GM21390 (cell line): ENCODE results near the gene MSMP.

Experiments used
- ATAC-seq: cut with Tn5 transposase; IDR thresholded peaks from one replicate; pipeline ENCODE4 v1.9.1; 2021; ENCODE audit not compliant: unreplicated experiment

Gene MSMP, protein sequence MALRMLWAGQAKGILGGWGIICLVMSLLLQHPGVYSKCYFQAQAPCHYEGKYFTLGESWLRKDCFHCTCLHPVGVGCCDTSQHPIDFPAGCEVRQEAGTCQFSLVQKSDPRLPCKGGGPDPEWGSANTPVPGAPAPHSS

DNA sequence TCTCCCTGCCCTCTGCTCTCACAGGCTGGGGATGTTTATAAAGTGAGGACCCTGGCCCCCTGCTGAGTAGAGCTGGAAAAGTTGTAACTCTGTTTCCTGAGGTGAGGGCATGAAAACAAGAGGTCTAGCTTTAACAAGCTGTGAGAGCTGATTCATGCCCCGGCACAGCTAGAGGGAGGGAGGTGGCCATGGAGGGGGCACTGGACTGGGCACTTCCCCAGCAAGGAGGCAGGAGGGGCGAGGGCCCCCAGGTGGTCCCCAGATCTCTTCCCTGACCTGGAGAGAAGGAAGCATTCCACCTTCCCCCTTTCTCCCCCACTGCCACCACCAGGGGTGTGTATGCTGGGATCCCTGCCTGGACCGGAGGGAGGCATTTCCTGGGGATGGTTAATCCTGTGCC lies at the start of gene MSMP:
Gene MSMP (minus strand): TSS at position 13 of the 400 bp plus-strand sequence. CDS start 147 bp downstream, outside the sequence.
- ATAC-seq: no peak

DNA sequence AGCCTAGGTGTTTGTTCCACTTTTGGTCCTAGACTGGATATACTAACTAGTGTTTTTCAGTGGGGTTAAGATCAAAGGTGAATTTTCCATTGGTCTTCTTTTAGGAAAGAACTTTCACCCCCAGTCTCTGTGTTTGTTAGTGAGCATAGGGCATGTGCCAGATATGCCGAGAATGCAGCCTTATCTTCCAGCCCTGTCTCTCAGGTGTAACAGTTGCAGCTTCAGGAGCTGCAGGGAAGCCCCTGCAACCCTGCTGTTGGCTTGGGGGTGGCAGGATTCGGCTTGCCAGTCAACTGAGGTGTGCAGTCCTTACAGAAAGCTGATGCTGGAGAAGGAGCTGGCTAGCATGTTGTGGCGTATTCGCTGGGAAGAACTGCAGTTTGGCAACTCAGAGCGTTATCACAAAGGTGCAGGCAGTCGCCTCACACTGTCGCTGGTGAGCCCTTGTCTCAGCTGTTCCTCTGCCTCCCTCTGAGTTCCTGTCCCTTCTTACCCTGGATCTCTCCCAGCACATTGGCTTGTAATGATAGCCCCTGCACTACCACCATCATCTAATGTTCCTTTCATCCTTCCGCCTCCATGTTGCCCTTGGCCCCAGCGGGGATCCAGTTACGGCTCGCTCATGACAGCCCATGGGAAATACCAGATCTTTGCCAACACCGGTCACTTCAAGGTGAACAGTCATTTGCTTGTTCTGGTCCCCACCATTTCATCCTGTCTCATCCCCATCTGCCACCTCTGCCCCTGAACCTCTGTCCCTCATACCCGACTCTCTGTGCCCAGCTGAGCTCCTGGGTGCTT lies 47.5 kb upstream of the MSMP start:
- ATAC-seq: no peak

DNA sequence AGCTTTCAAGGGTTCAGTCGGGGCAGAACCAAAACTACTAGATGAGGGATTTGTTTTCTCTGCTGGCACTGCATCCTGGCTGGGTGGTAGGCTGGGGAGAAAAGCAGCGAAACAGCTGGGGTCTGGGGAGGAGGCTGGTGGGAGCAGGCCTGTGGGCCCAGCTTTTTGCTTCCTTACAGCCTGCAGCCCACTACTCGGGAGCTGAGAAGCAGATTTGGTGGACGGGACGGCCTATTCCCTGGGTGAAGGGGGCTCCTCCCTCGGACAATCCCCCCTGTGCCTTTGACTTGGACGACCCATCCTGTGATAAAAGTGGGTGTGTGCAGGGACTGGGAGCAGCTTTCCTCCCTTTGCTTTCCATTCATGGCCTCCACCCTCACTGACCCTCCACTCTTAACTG lies 46.5 kb upstream of the MSMP start:
- ATAC-seq: no peak

DNA sequence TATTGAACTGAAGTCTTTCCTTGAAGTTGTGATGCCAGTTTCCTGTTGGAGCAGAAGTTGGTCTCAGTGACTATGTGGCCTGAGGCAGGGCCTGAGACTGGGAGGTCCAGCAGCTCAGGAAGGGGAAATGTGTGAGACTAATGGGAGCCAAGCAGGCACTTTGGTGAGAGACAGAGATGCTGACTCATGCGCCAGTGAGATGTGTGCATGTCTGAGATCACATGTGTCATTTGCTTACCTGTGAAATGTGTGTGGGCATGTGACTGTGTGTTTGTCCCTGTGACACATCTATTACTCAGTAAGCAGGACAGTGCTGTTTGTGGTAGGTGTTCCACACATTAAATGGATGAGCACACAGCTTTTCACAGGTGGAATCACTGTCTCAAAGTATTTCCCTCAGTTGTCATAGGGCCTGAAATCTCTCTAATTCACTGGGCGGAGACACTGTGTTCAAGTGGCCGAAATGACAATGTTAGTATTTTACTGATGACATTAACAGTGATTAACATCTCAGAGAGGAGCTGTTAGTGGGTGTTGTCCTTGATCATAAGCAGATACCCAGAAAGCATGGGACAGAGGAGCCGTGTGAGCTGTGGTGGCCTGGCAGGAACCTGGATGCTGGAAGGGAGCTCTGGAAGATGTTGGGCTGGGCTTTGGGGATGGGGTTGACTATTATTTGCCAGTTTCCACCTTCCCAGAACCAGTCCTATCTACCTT lies 44.7 kb upstream of the MSMP start:
- no peak for ATAC-seq

DNA sequence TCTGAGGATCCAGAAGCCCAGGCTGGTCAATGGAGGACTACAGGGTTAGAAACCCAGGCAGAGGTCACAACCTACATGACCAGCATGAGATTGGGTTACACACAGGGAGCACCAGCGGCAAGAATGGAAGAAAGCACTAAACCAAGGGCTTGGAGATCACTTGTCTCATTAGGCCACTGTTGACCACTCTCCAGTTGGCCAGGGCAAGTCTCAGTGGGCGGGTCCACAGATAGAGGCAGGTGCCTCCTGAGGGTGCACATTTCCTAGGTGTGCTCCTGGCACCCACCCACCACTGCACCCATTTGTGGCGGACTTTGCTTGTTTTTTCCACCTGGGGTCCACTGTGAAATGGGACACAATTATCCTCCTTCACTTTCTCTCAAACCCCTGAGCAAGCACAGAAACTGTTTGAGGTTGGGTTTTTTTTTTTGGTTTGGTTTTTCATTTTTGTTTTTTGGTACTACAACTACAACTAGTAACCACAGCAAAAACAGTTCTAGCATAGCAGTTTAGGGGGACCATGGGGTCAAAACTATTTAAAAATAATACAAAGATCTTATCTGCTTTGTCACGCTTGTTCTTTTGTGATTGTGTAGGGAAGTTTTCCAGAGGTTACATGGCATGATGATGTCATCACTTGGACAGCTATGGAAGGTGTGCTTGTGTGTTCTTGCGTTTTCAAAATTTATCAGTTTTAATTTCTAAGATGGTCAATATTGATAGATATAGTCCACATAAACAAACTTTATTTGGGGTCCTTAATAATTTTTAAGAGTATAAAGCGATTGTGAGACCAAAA lies 43.4 kb upstream of the MSMP start:
- no peak for ATAC-seq

DNA sequence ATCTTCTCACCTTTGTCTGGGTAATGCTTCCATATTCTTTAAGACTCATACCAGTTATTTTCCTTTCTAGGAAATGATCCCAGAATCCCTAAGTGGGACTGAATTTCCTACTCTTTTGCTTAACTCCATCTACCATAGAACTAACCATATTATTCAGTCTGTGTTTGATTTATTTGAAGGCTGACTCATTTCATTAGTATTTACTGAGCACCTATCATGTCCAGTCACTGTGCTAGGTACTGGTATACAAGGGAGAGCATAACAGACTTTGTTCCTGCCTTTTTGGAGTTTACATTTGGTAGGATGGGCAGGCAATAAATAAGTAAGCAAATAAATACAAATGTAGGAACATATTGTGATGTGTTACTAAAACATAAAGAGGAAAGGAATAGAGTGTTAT lies 41.6 kb upstream of the MSMP start:
- ATAC-seq: no peak

DNA sequence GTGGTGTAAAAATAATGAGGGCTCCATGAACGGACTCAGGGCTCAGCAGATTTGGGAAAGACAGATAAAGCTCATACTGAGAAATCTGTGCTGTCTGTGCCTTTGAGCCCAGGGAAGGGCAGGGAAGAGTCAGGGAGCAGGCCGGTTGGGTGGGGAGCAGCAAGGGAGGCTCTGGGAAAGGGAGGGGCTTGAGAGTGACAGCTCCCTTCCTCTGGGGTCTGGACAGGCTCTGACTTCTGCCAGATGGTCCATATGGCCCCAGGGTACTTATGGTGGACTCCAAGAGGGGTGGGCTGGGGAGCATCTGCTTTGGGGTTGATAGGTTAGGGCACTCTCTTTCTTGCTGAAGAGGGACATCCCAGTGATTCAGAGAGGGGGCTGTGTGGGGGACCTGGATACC lies 39.4 kb upstream of the MSMP start:
- ATAC-seq: no peak

DNA sequence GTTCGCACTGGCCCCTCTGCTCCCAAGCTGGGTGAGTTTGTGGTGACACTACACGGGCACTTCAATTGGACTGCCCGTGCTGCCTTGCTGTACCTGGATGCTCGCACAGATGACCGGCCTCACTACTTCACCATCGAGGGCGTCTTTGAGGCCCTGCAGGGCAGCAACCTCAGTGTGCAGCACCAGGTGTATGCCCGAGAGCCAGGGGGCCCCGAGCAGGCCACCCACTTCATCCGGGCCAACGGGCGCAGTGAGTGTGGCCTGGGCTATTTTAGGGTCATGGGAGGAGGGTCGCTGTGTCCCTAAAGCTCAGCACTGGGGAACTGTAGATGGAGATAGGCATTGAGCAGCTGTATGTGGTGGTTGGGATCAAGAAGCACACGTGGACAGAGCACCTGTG lies 38.8 kb upstream of the MSMP start:
- no peak for ATAC-seq

DNA sequence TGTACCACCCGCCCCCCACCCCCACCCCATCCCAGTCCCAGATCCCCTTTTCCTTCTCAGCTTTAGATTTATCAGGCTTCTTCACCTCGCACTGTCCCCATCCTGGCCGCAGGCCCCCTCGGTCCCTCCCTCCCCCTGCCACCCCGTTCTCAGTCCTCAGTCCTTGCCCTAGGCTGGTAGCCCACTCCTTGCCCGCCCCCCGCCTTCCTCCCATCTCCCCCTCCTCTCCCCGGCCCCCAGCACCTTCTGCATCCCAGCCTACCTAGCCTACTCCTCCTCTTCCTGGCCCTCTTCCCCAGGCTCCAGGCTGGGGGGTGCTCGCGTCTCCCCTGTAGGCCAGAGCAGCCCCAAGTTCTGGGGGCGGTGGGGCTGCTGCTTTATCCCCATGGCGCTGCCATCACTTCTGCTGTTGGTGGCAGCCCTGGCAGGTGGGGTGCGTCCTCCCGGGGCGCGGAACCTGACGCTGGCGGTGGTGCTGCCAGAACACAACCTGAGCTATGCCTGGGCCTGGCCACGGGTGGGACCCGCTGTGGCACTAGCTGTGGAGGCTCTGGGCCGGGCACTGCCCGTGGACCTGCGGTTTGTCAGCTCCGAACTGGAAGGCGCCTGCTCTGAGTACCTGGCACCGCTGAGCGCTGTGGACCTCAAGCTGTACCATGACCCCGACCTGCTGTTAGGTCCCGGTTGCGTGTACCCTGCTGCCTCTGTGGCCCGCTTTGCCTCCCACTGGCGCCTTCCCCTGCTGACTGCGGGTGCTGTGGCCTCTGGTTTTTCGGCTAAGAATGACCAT lies 38.1 kb upstream of the MSMP start:
- ATAC-seq: no peak

DNA sequence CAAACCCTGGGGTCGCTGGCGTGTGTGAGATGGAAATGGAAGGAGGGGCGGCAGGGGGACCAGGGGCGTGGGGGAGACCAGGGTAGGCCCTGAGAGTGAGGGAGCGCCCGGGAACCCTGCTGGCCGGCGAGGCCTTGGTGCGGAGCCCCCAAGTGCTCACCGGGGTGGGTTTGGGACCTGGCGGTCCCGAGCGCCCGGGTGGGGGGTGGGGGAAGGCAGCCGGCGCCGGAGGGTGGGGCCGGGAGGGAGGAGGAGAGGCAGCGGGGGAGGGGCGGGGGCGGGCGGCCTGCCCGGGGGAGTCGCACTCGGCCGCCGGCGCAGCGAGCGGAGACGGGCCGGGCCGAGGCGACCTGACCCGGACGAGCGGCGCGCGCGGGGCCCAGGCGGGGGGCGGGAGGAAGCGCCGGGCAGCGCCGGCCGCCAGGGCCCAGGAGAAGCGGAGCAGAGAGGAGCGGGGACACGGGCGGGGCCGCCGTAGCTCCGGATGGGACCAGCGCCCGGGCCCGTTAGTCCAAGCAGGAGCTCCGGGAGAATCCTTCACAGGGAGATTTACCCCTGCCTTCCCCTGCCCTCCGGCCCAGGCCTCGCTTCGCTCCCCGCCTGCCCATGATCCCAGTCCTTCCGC lies 37.3 kb upstream of the MSMP start, which contains the start of gene NPR2:
Gene NPR2 (plus strand): TSS at position 295 of the 625 bp plus-strand sequence. CDS start 818 bp downstream, outside the sequence.
- no peak for ATAC-seq

DNA sequence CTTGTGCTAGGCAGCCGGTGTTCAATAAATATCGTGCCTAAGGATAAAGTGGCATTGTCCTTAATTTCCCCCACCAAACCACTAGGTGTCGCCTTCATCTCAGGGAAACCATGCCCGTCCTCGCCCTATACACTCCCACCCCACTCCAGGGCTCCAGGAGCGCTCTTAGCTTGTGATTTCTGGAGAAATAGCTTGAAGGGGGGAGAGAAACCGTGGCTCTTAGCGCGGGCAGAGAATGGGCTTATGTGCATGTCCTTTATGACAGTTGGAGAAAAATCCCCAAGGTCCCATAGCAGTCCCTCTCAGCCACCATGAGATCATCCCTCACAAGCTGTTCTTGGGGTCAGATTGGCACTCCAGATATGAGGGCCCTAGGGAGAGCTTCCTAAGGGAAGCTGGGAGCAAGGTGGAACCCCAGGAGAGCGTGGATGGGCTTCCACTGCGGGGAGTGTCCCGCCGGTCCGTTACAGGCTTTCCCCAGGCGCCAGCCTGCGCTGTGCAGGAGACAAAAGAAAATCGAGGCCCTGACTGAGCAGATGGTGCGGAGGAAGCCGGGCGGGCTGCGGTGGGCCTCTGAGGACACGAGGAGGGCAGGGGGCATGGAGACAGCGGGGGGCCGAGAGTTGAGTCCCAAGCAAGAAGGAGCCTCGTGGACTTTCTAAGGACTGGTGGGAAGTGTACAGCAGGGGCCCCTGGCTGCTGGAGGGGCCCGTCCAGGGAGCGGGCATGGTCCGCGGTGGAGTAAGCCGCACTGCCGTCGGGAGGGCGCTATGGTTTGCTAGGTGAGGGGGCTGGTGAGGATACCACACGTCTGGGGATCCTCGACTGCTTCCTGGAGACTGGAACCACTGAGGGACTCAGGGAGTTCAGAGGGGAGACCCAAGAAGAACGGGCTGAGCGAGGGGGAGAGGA lies 36.6 kb upstream of the MSMP start:
- ATAC-seq: peak; percentile 61

DNA sequence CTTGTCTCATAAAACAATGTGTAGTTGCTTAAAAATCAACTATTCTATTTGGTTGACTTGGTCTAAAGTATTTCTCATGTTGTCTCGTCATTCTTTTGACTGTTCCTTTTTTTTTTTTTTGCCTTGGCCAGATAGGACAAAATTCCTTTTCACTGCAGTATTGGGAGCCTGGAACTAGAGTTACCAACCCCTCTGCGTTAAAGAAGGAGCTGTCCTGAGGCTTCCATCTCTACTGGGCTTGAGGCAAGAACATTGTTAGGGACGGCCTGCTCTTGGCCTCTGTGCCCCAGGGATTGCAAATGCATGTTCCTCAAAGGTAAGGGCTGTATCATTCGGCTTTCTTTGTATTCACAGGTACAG lies 35.9 kb upstream of the MSMP start:
- no peak for ATAC-seq

DNA sequence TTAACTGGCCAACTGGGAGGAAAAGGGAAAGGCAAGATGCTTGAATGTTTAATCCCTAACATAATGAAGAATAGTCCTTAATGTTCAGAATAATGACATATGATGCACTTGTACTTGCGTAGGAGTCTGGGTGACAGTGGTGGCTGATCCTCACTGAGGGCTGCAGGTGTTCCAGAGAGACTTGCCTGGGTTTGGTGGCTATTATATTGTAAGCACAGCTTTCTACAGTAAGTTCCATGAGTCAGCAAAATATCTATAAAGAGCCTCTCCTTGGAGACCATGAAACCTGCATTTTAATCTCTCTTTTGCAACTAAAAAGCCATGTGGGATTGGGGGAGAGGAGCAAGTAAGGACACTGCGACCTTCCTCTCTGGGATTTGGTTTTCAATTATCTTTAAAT lies 35.5 kb upstream of the MSMP start:
- no peak for ATAC-seq

DNA sequence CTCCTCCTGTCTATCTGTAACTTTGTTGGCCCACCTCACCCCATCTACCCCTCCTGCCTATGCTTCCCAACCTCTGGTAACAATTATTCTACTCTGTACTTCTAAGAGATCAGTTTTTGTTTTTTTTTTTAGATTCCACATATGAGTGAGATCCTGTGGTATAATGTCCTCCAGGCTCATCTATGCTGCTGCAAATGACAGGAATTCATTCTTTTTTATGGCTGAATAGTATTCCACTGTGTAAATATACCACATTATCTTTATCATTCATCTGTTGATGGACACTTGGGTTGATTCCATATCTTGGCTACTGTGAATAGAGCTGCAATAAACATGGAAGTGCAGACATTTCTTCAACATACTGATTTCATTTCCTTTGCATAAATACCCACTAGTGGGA lies 29.3 kb upstream of the MSMP start:
- ATAC-seq: no peak

DNA sequence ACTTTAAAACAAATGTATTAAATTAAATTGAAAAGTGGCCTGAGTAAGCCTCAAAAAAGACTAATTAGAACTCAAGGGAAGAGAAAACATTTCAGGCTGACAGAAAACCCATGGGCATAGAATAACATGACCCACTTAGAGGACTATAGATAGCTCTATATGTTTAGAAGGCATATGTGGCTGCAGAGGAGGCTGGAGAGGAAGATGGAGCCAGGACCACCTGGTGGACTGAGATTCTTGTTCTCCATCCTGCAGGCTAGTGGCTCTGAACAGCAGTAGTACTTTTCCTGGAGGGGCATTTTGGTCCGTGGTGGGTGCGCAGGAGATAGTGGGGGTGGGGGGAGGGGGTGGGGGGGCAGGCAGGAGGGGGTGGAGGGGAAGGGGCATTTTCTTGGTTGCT lies 27.0 kb upstream of the MSMP start:
- no peak for ATAC-seq

DNA sequence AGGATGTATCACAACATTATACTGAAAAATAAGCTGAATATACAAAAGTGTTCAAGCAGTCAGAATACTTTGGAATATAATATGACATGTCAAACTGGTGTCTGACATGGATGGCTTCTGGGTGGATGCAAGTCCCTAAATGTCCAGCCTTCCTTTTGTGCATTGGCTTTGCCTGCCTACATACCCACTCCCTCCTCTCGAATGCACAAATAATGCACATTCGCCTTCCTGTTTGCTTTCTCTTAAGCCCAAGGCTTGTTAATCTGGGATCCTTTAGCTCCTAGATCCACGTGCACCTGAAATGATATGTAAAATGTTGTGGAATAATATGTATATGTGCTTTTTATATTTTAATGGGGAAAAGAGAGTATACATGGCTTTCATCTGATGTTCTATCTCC lies 24.4 kb upstream of the MSMP start:
- ATAC-seq: no peak

DNA sequence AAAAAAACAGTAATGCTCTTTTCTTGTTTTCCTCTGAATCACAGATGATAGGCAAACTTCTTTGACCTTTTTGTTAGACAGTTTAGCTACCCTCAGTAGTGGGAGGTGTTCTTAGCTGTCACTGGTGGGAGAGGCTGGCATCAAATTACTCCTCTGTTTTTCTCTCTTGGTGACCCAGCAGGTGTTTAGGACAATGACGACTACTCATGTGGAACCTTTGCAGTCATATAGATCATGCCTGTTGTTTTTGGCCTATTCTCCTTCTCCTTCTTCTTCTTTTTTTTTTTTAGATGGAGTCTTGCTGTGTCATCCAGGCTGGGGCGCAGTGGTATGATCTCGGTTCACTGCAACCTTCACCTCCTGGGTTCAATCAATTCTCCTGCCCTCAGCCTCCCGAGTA lies 21.9 kb upstream of the MSMP start:
- ATAC-seq: no peak

DNA sequence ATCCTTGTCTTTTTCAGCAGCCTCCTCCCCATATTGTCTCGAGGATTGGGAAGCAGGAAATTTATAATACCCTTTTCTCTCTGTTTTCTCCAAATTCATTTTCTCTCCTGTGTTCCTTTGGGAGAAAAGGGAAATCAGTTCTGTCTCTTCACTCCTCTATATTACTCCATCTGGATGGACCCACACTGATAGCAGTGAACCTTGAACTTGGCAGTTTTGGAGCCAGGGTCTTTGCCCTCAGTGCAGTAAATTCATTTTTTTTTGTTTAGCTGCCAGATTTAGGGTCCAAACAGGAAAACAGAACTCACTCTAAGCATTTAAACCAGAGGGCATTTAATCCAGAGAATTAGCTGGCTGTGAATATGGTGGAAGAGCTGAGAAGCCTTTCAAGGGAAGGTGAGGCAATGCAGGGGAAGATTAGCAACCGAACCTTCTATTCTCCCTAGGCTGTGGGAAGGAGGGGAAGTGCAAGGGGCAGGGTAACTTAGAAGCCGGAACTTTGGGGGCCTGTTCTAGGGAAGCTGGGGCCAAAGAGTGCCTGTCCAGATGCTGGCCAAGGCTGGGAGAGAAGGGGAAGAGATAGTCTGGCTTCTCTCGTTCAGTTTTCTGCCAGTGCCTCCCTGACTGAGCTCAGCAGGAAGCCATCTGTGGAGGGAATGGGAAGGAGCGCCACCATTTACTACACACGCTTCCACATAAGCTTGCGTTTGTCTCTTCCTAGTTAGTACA lies 21.0 kb upstream of the MSMP start:
- no peak for ATAC-seq
